Effector CD8-positive, alpha-beta T cell (primary cell): Measurements from ENCODE around the gene MEIS2.

Source experiments
- DNase-seq: peaks from one replicate; lab custom pipeline; 2025; lab: John Stamatoyannopoulos, UW

The MEIS2 gene

GRCh38 chr15:37077623-37078351 lies 22.6 kb downstream of the MEIS2 start:
- no peak for DNase-seq

DNA sequence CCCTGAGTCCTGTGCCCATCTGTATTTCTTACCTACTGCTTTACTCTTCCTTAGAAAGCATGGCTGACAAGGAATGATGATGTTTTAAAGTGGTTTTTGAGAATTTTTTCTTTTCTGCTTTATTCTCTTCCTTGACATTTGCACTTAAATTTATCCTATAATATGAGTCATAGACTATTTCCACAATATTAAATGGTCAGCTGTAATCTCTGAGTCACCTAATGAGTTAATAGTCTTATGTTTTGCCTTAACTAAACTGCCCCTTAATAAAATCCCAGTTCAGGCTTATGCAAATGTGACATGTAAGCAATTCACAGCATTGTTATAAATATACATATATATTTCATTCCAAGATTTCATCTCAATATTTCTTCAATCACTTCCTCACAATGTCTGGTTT lies 23.8 kb downstream of the MEIS2 start:
- DNase-seq, result no peak

DNA sequence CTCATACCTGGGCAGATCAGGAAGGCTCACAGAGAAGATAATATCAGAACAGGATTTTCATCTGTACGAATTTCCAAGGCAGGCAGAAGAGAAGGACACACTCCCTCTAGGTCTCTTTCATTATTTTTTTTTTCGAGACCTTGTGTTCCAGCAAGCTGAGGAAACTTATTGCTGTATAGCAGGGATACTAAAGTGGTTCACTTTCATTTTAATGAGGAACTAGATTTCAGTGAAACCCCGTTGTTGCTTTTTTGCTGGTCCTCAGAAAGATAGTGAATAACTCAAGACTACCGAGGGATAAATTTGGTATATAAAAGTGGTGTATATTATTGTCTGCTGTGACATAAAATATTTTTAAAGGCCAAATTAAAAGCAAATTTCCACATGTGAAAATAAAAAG lies 24.6 kb downstream of the MEIS2 start:
- DNase-seq, result no peak

DNA sequence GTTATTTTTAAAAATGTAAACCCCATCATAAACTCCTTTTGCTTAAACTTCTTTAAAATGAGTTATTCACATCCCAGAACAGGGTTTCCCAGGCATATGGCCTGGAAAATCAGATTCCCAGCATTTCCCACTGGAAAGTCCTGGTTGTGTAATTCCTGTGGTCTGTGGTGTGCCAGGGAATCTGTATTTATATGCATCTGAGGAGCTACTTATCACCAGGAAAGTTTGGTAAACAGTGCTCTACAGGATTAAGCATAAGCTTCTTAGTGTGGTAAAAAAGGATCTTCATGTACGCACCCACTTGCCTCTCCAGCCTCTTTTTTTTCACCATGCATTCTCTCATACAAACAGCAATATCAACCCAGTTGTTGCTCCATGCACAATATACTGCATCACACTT lies 28.2 kb downstream of the MEIS2 start:
- DNase-seq, result no peak

DNA sequence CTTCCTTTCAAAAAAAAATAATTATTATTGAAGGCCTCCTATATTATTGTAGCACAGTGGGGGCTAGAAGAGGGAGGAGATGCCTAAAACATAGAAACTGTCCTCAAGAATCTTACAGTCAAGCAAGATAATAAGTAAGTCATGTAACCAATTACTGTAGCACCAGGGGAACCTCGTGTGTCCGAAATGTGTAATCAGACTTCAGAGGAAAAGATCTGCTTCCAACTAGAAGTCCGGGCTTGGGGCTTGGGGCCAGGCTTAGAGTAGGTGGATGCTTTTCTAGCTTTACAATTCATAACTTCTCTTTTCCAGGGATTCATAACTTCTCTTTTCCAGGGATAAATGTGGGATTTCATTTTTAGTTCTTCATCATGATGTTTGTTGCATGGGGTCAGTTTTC lies 29.2 kb downstream of the MEIS2 start:
- DNase-seq, result no peak

GRCh38 chr15:37070686-37071085 lies 29.7 kb downstream of the MEIS2 start:
- DNase-seq, result no peak

GRCh38 chr15:37061996-37062395 lies 38.4 kb downstream of the MEIS2 start:
- no peak for DNase-seq

- no peak for DNase-seq
Measured at GRCh38 chr15:37059086-37059485, 41.3 kb downstream of the MEIS2 start.

DNA sequence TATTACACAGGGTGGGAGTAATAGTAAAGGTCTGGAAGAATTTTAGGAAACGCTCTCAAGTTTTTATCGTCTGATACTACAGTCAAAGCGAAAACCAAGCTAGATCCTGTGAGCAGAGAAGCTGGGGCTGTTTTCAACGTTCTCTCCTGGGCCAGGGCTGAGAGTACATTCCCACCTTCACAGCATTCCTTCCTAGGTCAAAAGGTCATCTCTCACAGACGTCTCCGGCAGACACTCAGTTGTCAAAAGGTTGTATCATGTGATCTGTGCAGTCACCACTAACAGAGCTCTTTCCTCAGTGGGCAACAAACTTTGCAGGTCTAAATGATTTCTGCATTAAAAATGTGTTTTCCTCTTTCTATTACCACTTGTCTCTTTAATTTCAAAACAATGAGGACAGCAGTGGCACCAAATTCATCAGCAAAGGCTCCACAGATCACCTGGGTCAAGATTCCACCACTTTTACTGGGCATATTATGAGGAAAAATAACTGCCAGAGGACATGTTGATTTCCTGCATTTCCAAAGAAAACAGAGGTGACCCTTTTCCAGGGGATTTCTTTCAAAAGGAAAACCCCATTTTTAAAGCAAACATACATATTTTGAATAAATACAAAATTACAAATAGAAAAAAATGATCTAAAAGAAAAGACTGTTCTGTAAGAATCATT lies 41.9 kb downstream of the MEIS2 start:
- no peak for DNase-seq

DNA sequence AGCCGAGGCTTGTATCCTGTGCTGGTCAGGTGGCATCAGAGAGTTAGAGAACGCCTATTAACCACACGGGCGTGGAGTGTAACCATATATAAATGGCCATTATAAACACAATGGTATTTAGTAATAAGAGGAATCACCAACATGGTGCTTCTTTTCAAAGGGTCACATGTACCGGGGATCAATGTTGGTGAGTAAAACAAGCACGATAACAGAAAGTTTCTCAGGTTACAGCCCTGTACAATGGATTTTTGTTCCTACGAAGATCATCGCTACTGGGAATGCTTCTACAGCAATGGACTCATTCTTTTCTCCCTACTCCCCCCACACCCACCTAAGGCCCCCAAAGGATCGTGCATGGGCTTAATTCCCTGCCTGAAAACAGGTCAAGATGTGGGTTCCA lies 42.5 kb downstream of the MEIS2 start:
- no peak for DNase-seq

DNA sequence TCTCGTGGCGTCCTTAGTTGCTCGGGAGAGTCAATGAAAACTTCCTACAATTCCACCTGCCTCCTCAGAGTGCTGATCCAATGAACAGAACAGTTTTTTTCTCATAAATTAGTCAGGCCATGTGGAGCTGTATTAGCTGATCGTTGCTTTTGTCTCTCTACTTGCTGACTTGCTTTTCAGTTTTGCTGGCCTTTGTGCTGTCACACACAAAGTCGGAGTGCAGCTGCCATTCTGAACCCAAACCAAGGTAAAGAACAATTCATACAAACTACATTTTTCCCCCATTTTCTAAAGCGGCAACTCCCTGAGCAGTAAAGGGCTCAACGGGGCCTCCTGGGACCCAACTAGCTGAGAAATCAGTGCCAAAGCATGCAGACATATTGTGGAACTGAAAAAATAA lies 43.1 kb downstream of the MEIS2 start:
- no peak for DNase-seq

GRCh38 chr15:37056177-37057121 lies 43.9 kb downstream of the MEIS2 start:
- no peak for DNase-seq

DNA sequence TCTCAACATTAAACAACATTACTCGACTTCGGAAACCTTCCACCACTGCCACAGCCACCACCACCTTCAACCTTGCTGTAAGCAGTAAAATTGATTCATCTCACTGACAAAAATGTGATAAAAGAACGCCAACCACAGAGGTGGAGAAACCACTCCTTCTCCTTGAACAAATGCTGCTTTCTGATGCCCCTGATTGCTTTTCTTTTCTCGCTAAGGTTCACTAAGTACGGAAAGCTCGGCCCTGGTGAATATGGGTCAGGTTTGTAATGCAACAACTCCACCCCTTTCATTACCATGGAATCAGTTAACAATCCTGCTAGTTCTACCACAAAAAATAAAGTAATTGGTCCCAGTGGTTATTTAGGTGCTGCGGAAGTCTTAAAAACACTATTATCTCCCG lies 44.9 kb downstream of the MEIS2 start:
- no peak for DNase-seq

DNA sequence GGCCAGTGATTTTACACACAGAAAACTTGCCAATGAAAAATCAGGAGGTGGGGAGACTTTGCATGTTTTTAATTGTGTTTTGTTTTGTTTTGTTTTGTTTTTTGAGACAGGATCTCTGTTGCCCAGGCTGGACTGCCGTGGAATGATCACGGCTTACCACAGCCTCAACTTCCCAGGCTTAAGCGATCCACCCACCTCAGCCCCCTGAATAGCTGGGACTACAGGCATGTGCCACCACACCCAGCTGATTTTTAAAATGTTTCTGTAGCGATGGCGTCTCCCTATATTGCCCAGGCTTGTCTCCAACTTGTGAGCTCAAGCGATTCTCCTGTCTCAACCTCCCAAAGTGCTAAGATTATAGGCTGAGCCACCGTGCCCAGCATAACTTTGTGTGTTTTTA lies 46.0 kb downstream of the MEIS2 start:
- DNase-seq, result no peak

DNA sequence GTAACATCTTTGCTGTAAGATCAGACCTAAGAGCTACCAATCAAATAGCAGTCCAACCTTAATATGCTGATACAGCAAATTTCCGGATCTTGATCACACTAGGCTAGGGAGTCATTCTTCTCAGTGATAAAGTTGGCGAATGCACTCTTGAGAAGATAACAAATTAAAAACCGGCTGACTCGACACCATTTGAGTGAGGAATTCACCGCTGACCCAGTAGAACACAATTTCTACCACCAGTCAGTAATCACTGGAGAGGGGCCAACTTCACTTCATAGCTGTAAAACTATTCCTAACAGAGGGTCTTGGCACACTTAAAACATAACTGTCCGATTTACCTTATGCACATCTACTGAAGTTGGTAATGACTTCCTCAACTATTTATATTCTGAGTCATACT lies 47.2 kb downstream of the MEIS2 start:
- no peak for DNase-seq

DNA sequence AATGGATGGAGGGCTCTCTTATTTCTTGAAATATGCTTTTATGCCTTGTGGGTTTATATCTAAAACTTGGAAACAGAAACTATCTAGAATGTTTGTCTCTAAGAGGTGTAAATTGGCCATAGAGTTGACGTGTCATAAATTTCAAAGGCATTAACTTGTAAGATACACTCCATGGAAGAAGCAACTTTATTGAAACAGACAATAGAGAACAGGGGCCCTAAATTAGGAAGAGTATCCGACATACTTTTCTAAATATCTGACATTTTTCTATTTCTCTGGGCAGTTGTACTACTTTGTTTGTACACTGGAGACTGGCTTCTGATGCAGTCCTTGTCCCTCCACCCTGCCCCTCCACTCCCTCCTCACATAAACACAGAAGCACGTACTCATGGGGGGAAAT lies 50.0 kb downstream of the MEIS2 start:
- DNase-seq, result no peak

DNA sequence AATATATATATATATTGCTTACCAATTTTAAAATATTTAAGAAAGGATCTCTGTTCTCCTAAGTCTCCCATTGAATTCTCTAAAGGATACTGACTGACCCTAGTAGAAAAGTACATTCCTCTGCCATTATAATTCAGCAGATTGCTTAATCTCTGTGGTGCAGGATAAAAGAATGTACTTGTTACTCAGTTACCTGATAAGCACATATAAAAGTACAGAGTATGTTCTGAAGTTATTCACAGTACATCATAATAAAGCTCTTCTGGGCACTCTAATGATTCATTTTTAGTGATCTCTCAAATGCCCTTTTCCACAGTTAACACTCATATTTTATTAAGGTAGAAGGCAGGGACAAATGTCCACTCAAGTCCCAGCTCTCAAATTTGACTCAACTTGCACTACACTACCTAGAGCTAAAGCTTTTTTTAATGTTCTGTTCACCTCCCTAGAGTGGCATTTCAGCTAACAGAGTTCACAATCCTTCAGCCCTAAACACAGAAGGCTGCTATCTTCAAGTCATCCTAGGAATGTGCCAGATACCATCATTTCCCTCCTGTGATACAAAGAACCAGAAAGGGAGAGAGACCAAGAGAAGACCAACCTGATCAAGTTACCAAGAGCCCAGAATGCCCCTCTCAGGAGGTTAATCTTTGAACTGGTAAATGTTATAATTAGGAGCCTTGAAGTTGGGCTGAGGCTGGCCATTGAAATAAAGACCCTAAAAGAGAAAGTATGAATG lies 53.3 kb downstream of the MEIS2 start:
- no peak for DNase-seq

GRCh38 chr15:37045859-37046740 lies 54.2 kb downstream of the MEIS2 start:
- no peak for DNase-seq

GRCh38 chr15:37044915-37045648 lies 55.3 kb downstream of the MEIS2 start:
- DNase-seq, result no peak

- no peak for DNase-seq
Measured at GRCh38 chr15:37041836-37042235, 58.5 kb downstream of the MEIS2 start.
